A549 (cell line): ENCODE data around the gene SETD2.

Experiments used
- BHLHE40 ChIP-seq: IDR thresholded peaks from 2 replicates; pipeline ENCODE4 v1.6.1; 2012; ENCODE audit warnings: low read depth, low read length, inconsistent platforms
- CTCF ChIP-seq: fragments of >200 bp; sonication (Bioruptor Twin); formaldehyde crosslinking; IDR thresholded peaks from 3 replicates; pipeline ENCODE4 v1.5.1; 2016
- EP300 ChIP-seq, 2 experiments: fragments of >200 bp; sonication (Bioruptor Twin); formaldehyde crosslinking; IDR thresholded peaks; 2 replicates in 1 of 2; 3 replicates in 1 of 2; pipeline ENCODE4 v1.6.1; 2016 to 2017
- HOXA7 ChIP-seq: fragments of 250-450 bp; sonication (Bioruptor Pico); IDR thresholded peaks from 2 replicates; pipeline ENCODE4 v1.5.0; 2020; ENCODE audit warnings: mild to moderate bottlenecking, moderate library complexity
- HOXB13 ChIP-seq: fragments of 250-450 bp; sonication (Bioruptor Pico); IDR thresholded peaks from 2 replicates; pipeline ENCODE4 v1.5.0; 2020; ENCODE audit warnings: low read depth, mild to moderate bottlenecking, moderate library complexity
- MAX ChIP-seq: IDR thresholded peaks from 2 replicates; pipeline ENCODE4 v1.6.1; 2012
- MYC ChIP-seq: IDR thresholded peaks from 2 replicates; pipeline ENCODE4 v1.6.1; 2012; ENCODE audit warnings: mild to moderate bottlenecking, inconsistent platforms, low read length, improper control_type of control experiment, borderline replicate concordance
- PBX3 ChIP-seq: IDR thresholded peaks from 2 replicates; pipeline ENCODE4 v1.6.1; 2012
- POLR2A ChIP-seq: IDR thresholded peaks from 2 replicates; pipeline ENCODE4 v1.6.1; 2012; ENCODE audit warnings: mild to moderate bottlenecking, low read length
- SMC3 ChIP-seq: fragments of >200 bp; sonication (Bioruptor Twin); formaldehyde crosslinking; IDR thresholded peaks from 3 replicates; pipeline ENCODE4 v1.6.1; 2018; ENCODE audit warnings: inconsistent platforms
- ZFP36 ChIP-seq: fragments of 450-650 bp; IDR thresholded peaks from 2 replicates; pipeline ENCODE4 v1.6.1; 2014; ENCODE audit warnings: borderline replicate concordance; ENCODE audit not compliant: partially characterized antibody

- TF ChIP-seq BHLHE40 (no peak), CTCF (no peak), POLR2A (no peak), MAX (no peak), MYC (no peak), HOXB13 (no peak), PBX3 (no peak), ZFP36 (no peak), EP300 (IDR thresholded peaks at IDR 0.05) (no peak), HOXA7 (CRISPR knock-in tag) (no peak), SMC3 (no peak)
Measured at GRCh38 chr3:47204875-47205274, 41.0 kb upstream of the SETD2 start.
